Stomach (tissue), 9 donors: ENCODE results near the gene ARID4B. TPM values are rescaled to one million over a fixed set of nuclear protein-coding genes. Genes with fewer than 3 reads are reported as not detected.

ENCODE experiments used
- DNase-seq, 2 donors: peaks; one replicate each; pipeline versions ENCODE4 v3.0.0 to v3.0.0-alpha.2; 2013 to 2019
- H3K27ac ChIP-seq, 5 donors: fragments of 200-600 bp in 4 of 5; sonication (generic) in 4 of 5; one replicate each; pipeline ENCODE4 v1.5.1; 2013 to 2019; ENCODE audit warnings: mild to moderate bottlenecking in 1 of 5, moderate library complexity in 1 of 5
- H3K27me3 ChIP-seq, 3 donors: fragments of 200-600 bp; sonication (generic); one replicate each; pipeline ENCODE4 v1.5.1; 2017 to 2019; ENCODE audit warnings: mixed run types in 1 of 3
- H3K36me3 ChIP-seq, 4 donors: fragments of 200-600 bp; sonication (generic); 1 replicate in 3 of 4; 2 replicates in 1 of 4; pipeline ENCODE4 v1.5.1; 2016 to 2019
- H3K4me1 ChIP-seq, 4 donors: fragments of 200-600 bp; sonication (generic); one replicate each; pipeline ENCODE4 v1.5.1; 2016 to 2019
- H3K4me3 ChIP-seq, 4 donors: fragments of 200-600 bp; sonication (generic) in 3 of 4; one replicate each; pipeline ENCODE4 v1.5.1; 2016 to 2019; ENCODE audit warnings: mild to moderate bottlenecking in 1 of 4
- H3K9me3 ChIP-seq, 4 donors: fragments of 200-600 bp; sonication (generic); one replicate each; pipeline ENCODE4 v1.5.1; 2016 to 2019
- EP300 ChIP-seq: sonication (generic); formaldehyde crosslinking; IDR thresholded peaks from one replicate; pipeline ENCODE4 v1.6.1; 2017; ENCODE audit warnings: antibody characterized with exemption
- POLR2A ChIP-seq, 4 donors: fragments of 450-650 bp; IDR thresholded peaks; one replicate each; pipeline ENCODE4 v1.6.1; 2016; ENCODE audit warnings: antibody characterized with exemption in 4 of 4, control low read depth in 2 of 4, mild to moderate bottlenecking in 1 of 4, moderate library complexity in 1 of 4
- POLR2AphosphoS5 ChIP-seq, 3 donors: sonication (generic); formaldehyde crosslinking; IDR thresholded peaks; one replicate each; pipeline ENCODE4 v1.6.1; 2016; ENCODE audit warnings: antibody characterized with exemption in 3 of 3
- WGBS, 5 donors: extraction: QIAGEN DNeasy Blood & Tissue Kit in 3 of 5; methylation state at CpG; one replicate each; pipeline versions ENCODE4 v1.1.5 to v1.1.7; 2013 to 2018; 5-methylcytosine and 5-hydroxymethylcytosine counted together
- intact Hi-C: fragments of 100-400 bp; cut with DNase I; formaldehyde crosslinking; loops from one replicate; pipeline ENCODE4 v1.15.1; 2023; ENCODE audit warnings: low total_unique reads
- polyA plus RNA-seq, 3 donors: library from polyadenylated mRNA; stranded (reverse); fragments of 200-250 nt; gene quantifications; one replicate each; pipeline ENCODE4 v1.2.3, GENCODE V29; 2013
- total RNA-seq, 5 donors: library from RNA; depleted of rRNA; stranded (reverse); fragments of >200 nt; gene quantifications; one replicate each; pipeline versions ENCODE4 v1.1.0 to v1.2.3, GENCODE V29; 2014 to 2016
- TF ChIP-seq, protein P1 (sequence below), 7 experiments: fragments of 450-650 bp in 4 of 7; fragments of 200-600 bp in 3 of 7; sonication (generic) in 3 of 7; IDR thresholded peaks; one replicate each; pipeline ENCODE4 v1.5.1; 2016 to 2019; ENCODE audit warnings: antibody characterized with exemption in 7 of 7, control low read depth in 2 of 7, mild to moderate bottlenecking in 1 of 7
- donor health status: healthy with polysubstance abuse.
- donor health status: Bipolar disorder and iron deficiency.
- donor health status: healthy.

ARID4B gene
- total and polyA plus RNA-seq, 8 donors = 9.5 to 102 (median 30.5) TPM

DNA sequence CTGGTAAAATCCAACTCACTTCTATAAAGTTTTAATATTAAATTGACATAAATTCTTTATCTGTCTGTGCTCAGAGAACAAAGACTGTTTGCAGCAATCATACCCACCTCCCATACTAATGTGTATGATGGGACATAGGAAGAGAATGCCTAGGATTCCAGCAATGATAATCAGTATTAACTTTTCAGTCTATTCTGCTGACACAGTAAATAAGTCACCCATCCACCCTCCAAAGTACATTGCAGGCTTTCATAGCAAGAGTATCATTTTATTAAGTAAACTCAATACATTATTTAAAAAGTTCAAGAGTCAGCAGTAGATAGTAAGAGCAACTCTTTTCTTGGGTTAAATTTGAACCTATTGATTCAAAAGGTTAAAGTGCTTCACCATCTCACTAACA is 175.7 kb downstream of the ARID4B start:
- H3K36me3 ChIP-seq = peaks cover 39 to 99% (median 98%) of the 10 kb centered on the region in 4 donors

DNA sequence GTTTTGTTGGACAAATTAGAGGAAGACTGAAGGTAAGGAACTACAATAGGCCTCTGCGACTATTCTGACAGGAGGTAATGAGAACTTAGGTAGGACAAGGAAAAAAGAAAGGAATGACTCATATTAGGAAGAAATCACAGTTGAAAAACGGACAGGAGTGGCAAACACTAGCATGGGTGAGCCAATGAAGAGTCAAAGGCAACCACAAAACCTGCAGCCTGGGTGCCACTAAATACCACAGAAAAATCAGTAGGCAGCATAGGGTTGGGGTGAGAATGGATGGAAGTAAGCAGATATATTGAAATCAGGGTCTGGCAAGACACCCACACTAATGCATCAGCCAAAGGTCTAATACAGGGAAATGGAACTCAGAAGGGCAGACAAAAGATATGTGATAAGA is 176.9 kb downstream of the ARID4B start:
- Histone ChIP-seq H3K4me3 (no peak overlapping the region), H3K9me3 (no peaks in the 10 kb centered on the region), H3K27me3 (no peaks in the 10 kb centered on the region), H3K4me1 (no peaks in the 10 kb centered on the region), H3K36me3 (peaks cover 44 to 99% (median 98%) of the 10 kb centered on the region in 4 donors), H3K27ac (no peak overlapping the region)
- WGBS, 5 donors = 78 to 86% (median 79%) methylated on average over 2 of the region's 2 CpGs
- TF ChIP-seq POLR2A (IDR thresholded peaks at IDR 0.05) (no peak), EP300 (no peak)
- TF ChIP-seq, protein P1, sequence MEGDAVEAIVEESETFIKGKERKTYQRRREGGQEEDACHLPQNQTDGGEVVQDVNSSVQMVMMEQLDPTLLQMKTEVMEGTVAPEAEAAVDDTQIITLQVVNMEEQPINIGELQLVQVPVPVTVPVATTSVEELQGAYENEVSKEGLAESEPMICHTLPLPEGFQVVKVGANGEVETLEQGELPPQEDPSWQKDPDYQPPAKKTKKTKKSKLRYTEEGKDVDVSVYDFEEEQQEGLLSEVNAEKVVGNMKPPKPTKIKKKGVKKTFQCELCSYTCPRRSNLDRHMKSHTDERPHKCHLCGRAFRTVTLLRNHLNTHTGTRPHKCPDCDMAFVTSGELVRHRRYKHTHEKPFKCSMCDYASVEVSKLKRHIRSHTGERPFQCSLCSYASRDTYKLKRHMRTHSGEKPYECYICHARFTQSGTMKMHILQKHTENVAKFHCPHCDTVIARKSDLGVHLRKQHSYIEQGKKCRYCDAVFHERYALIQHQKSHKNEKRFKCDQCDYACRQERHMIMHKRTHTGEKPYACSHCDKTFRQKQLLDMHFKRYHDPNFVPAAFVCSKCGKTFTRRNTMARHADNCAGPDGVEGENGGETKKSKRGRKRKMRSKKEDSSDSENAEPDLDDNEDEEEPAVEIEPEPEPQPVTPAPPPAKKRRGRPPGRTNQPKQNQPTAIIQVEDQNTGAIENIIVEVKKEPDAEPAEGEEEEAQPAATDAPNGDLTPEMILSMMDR (IDR thresholded peaks at IDR 0.05) = no peak
- intact Hi-C loops = no loop called here
- DNase-seq = no peak

More for the DNA sequence above, 175.7 kb downstream of the ARID4B start:
- Histone ChIP-seq H3K27me3 (no peaks in the 10 kb centered on the region), H3K9me3 (no peaks in the 10 kb centered on the region), H3K27ac (no peak overlapping the region), H3K4me3 (no peak overlapping the region), H3K4me1 (peaks cover 0 to 10% (median 5%) of the 10 kb centered on the region in 4 donors)
- no peak for TF ChIP-seq POLR2AphosphoS5 (IDR thresholded peaks at IDR 0.05)
- no peak for TF ChIP-seq EP300
- no peak for TF ChIP-seq POLR2A (IDR thresholded peaks at IDR 0.05)
- TF ChIP-seq, protein P1 (IDR thresholded peaks at IDR 0.05) = no peak
- no peak for DNase-seq
- intact Hi-C loops = no loop called here

DNA sequence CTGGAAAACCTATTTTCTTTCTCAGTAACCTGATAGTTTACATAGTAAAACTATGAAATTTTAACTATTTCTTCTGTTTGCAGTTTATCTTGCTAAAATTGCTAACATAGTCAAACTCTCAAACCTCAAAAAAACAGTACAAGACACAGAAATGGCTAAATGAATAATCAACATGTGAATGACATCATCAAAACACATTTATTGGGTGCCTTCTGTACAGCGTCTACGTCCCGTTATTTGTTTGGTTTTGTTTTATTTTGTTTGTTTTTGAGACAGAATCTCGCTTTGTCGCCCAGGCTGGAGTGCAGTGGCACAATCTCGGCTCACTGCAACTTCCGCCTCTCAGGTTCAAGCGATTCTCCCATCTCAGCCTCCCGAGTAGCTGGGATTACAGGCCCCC is 178.2 kb downstream of the ARID4B start:
- Histone ChIP-seq H3K27me3 (no peaks in the 10 kb centered on the region), H3K36me3 (peaks cover 45 to 100% (median 99%) of the 10 kb centered on the region in 4 donors), H3K4me3 (no peak overlapping the region), H3K9me3 (no peaks in the 10 kb centered on the region), H3K4me1 (no peaks in the 10 kb centered on the region), H3K27ac (no peak overlapping the region)
- DNase-seq = no peak
- WGBS, 5 donors = 91 to 94% (median 93%) methylated on average over 9 of the region's 9 CpGs
- TF ChIP-seq POLR2A (IDR thresholded peaks at IDR 0.05) (no peak), POLR2AphosphoS5 (IDR thresholded peaks at IDR 0.05) (no peak), EP300 (no peak)
- TF ChIP-seq, protein P1 (IDR thresholded peaks at IDR 0.05) = no peak
- intact Hi-C loops = no loop called here

DNA sequence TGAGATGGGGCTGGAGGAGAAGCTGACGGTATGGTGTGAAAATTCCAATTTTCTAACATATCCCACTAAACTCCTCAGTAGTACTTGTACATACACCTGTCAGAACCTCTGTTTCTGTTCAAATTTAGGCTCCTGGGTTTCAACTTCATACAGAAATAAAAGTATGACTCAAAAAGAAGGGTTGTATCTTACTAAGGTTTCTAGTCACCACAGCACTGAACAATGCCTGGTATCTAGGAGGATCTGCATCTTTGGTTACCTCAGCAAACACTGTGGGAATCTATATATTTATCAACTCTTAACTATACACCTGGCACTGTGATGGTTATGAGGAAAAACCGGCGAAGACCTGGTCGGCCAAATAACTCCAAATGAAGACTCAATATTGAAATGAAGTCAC is 180.7 kb downstream of the ARID4B start:
- H3K27ac ChIP-seq = no peak overlapping the region
- H3K9me3 ChIP-seq = no peaks in the 10 kb centered on the region
- DNase-seq = no peak
- TF ChIP-seq POLR2AphosphoS5 (IDR thresholded peaks at IDR 0.05) = no peak
- TF ChIP-seq EP300 = no peak
- no peak for TF ChIP-seq POLR2A (IDR thresholded peaks at IDR 0.05)
- TF ChIP-seq, protein P1 (IDR thresholded peaks at IDR 0.05) = no peak
- WGBS, 5 donors = 88 to 97% (median 96%) methylated on average over 4 of the region's 4 CpGs
- H3K4me1 ChIP-seq = no peaks in the 10 kb centered on the region
- H3K36me3 ChIP-seq = peaks cover 55 to 100% (median 99%) of the 10 kb centered on the region in 4 donors
- H3K27me3 ChIP-seq = no peaks in the 10 kb centered on the region
- no peak overlapping the region for H3K4me3 ChIP-seq
- intact Hi-C loops = no loop called here
